ENCODE results near the gene SIRT3. TPM values are rescaled to one million over a fixed set of nuclear protein-coding genes. Genes with fewer than 3 reads are reported as not detected.
"Not testable (repeated sequence)": the region's sequence is repeated elsewhere in the genome, so short reads cannot be mapped to it uniquely, and the experiment has no call there.

SIRT3 gene
- total RNA-seq, 1 donor from 2014 or later: 17.0 TPM

- Mint-ChIP-seq H3K4me3 (ENCODE audit: low read depth) (no peak overlapping the region), H3K27ac (no peak overlapping the region), H3K27me3 (ENCODE audit: low read depth) (no peaks in the 10 kb centered on the region), H3K9me3 (no peaks in the 10 kb centered on the region), H3K36me3 (ENCODE audit: low read depth) (peaks cover 77% of the 10 kb centered on the region), H3K4me1 (ENCODE audit: low read depth) (peaks cover 15% of the 10 kb centered on the region)
- no peak for DNase-seq (ENCODE audit: low spot score)
- intact Hi-C loops (cut with micrococcal nuclease): no loop called here
Measured at GRCh38 chr11:250274-250673, 14.1 kb upstream of the SIRT3 start.

- H3K9me3 Mint-ChIP-seq: no peaks in the 10 kb centered on the region
- DNase-seq (ENCODE audit: low spot score): no peak
- H3K4me1 Mint-ChIP-seq (ENCODE audit: low read depth): peaks cover 19% of the 10 kb centered on the region
- H3K4me3 Mint-ChIP-seq (ENCODE audit: low read depth): no peak overlapping the region
- peak overlapping the region; percentile 72 for H3K27ac Mint-ChIP-seq
- intact Hi-C loops (cut with micrococcal nuclease): no loop called here
- H3K36me3 Mint-ChIP-seq (ENCODE audit: low read depth): peaks cover 87% of the 10 kb centered on the region
- H3K27me3 Mint-ChIP-seq (ENCODE audit: low read depth): no peaks in the 10 kb centered on the region
Measured at GRCh38 chr11:249062-249461, 12.9 kb upstream of the SIRT3 start.

DNA sequence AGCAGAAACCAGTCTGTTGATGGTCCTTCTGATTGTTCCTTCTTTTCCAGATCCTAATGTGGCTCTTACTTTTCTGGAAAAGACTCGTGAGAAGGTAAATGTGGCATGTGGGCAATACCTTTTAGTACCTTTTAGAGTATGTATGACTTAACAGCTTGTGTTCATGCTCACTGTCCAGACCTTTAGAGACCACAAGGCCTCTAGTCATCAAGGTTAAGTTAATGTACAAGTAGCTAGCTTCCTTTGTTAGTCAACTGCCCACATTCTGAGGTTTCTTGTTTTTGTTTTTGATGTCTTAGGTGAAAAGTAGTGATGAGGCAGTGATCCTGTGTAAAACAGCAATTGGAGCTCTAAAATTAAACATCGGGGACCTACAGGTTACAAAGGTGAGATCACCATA is 8.2 kb upstream of the SIRT3 start:
- Mint-ChIP-seq H3K27me3 (ENCODE audit: low read depth) (no peaks in the 10 kb centered on the region), H3K4me3 (ENCODE audit: low read depth) (no peak overlapping the region), H3K4me1 (ENCODE audit: low read depth) (peaks cover 41% of the 10 kb centered on the region), H3K9me3 (no peaks in the 10 kb centered on the region), H3K27ac (peak overlapping the region; percentile 67), H3K36me3 (ENCODE audit: low read depth) (peaks cover 90% of the 10 kb centered on the region)
- no peak for DNase-seq (ENCODE audit: low spot score)
- intact Hi-C loops (cut with micrococcal nuclease): no loop called here

DNA sequence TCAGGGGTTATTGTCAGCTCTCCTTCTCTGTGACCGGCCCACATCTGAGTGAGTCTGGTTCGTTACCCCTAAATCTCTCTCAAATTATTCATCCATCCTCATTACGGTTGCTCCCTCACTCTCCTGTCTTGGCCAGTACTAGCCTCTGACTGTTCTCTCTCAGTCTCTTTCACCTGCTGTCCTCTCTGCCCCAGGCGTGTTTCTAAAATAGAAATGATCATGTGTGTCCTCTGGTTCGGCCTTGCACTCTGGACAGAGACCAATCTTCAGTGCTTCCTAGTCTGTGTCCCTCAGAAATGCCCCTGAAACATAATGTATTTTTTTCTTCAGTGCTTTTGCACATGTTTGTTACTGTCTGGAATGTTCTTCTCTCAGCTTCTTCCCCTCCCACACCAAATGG is 5.5 kb upstream of the SIRT3 start:
- Mint-ChIP-seq H3K4me1 (ENCODE audit: low read depth) (peaks cover 52% of the 10 kb centered on the region), H3K9me3 (no peaks in the 10 kb centered on the region), H3K27ac (peak overlapping the region; percentile 59), H3K36me3 (ENCODE audit: low read depth) (peaks cover 79% of the 10 kb centered on the region), H3K27me3 (ENCODE audit: low read depth) (no peaks in the 10 kb centered on the region), H3K4me3 (ENCODE audit: low read depth) (no peak overlapping the region)
- no peak for DNase-seq (ENCODE audit: low spot score)
- intact Hi-C loops (cut with micrococcal nuclease): no loop called here

DNA sequence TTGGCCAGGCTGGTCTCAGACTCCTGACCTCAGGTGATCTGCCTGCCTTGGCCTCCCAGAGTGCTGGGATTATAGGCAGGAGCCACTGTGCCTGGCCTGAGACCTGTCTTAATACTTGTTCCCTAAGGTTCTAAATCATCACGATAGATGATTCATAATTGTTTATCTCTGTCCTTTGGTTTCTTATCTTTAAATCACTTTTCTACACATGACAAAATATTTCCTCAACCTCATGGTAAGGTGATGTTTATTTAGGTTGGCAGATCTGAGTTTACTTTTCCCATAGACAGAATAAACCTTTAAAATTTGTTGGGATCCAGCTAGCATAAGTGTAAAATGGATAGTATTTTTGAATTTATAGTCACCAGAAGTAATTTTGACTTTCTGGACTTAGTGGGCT is 4.2 kb upstream of the SIRT3 start:
- Mint-ChIP-seq H3K27ac (peak overlapping the region; percentile 50), H3K4me1 (ENCODE audit: low read depth) (peaks cover 59% of the 10 kb centered on the region), H3K9me3 (no peaks in the 10 kb centered on the region), H3K4me3 (ENCODE audit: low read depth) (peak overlapping the region; percentile 15), H3K36me3 (ENCODE audit: low read depth) (peaks cover 66% of the 10 kb centered on the region), H3K27me3 (ENCODE audit: low read depth) (no peaks in the 10 kb centered on the region)
- DNase-seq (ENCODE audit: low spot score): no peak
- intact Hi-C loops (cut with micrococcal nuclease): no loop called here

- peaks cover 58% of the 10 kb centered on the region for H3K4me1 Mint-ChIP-seq (ENCODE audit: low read depth)
- H3K27ac Mint-ChIP-seq: peak overlapping the region; percentile 22
- DNase-seq (ENCODE audit: low spot score); intact Hi-C loops (cut with micrococcal nuclease); H3K27me3 Mint-ChIP-seq (ENCODE audit: low read depth); H3K9me3 Mint-ChIP-seq: not testable (repeated sequence)
- peaks cover 49% of the 10 kb centered on the region for H3K36me3 Mint-ChIP-seq (ENCODE audit: low read depth)
- peak overlapping the region; percentile 96 for H3K4me3 Mint-ChIP-seq (ENCODE audit: low read depth)
Measured at GRCh38 chr11:238346-238745, 2.2 kb upstream of the SIRT3 start.

- Mint-ChIP-seq H3K4me3 (ENCODE audit: low read depth) (peak within 1 kb of the TSS; percentile 96), H3K27ac (peak within 1 kb of the TSS; percentile 100), H3K36me3 (ENCODE audit: low read depth) (peaks cover 38% of the 10 kb centered on the region), H3K9me3 (no peaks in the 10 kb centered on the region), H3K4me1 (ENCODE audit: low read depth) (peaks cover 53% of the 10 kb centered on the region), H3K27me3 (ENCODE audit: low read depth) (no peaks in the 10 kb centered on the region)
- DNase-seq (ENCODE audit: low spot score): peak; percentile 87
- intact Hi-C loops (cut with micrococcal nuclease): loop anchor here (1.0 to 2.0 kb wide), 3 partner anchors 30 to 76 kb away; partner anchors contain the start of genes BET1L and RIC8A
Measured at GRCh38 chr11:236774-237767, 929 bp upstream of the SIRT3 start, which contains the start of gene PSMD13. Gene PSMD13, plus strand, starts transcription at chr11:236976. Its CDS starts 74 bp downstream, at chr11:237050.

GRCh38 chr11:235609-235996 is 539 bp downstream of the SIRT3 start:
- no peak for DNase-seq (ENCODE audit: low spot score)

DNA sequence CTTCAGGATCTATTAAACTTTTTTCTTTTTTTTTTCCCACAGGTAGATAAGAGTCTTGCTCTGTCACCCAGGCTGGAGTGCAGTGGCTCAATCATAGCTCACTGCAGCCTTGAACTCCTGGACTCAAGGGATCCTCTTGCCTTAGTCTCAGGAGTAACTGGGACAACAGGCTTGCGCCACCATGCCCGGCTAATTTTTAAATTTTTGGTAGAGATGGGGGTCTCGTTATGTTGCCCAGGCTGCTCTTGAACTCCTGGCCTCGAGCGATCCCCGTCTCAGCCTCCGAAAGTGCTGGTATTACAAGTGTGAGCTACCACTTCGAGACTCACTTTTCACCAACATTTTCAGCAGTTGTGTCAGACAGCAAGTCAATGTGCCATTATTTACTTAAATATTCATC is 962 bp downstream of the SIRT3 start:
- DNase-seq (ENCODE audit: low spot score): no peak
- Mint-ChIP-seq H3K36me3 (ENCODE audit: low read depth) (peaks cover 26% of the 10 kb centered on the region), H3K4me1 (ENCODE audit: low read depth) (peaks cover 39% of the 10 kb centered on the region), H3K9me3 (no peaks in the 10 kb centered on the region), H3K27me3 (ENCODE audit: low read depth) (no peaks in the 10 kb centered on the region), H3K4me3 (ENCODE audit: low read depth) (peak overlapping the region; percentile 86), H3K27ac (peak overlapping the region; percentile 92)
- intact Hi-C loops (cut with micrococcal nuclease): no loop called here

More at GRCh38 chr11:235609-235996, 539 bp downstream of the SIRT3 start:
- Mint-ChIP-seq H3K4me3 (ENCODE audit: low read depth) (peak overlapping the region; percentile 86), H3K36me3 (ENCODE audit: low read depth) (peaks cover 27% of the 10 kb centered on the region), H3K27me3 (ENCODE audit: low read depth) (no peaks in the 10 kb centered on the region), H3K4me1 (ENCODE audit: low read depth) (peaks cover 42% of the 10 kb centered on the region), H3K27ac (peak overlapping the region; percentile 92), H3K9me3 (no peaks in the 10 kb centered on the region)
- intact Hi-C loops (cut with micrococcal nuclease): no loop called here

GRCh38 chr11:232783-233565 is 3.2 kb downstream of the SIRT3 start:
- H3K36me3 Mint-ChIP-seq (ENCODE audit: low read depth): peaks cover 9% of the 10 kb centered on the region
- no peaks in the 10 kb centered on the region for H3K27me3 Mint-ChIP-seq (ENCODE audit: low read depth)
- H3K9me3 Mint-ChIP-seq: no peaks in the 10 kb centered on the region
- DNase-seq (ENCODE audit: low spot score): no peak
- H3K27ac Mint-ChIP-seq: no peak overlapping the region
- intact Hi-C loops (cut with micrococcal nuclease): no loop called here
- H3K4me1 Mint-ChIP-seq (ENCODE audit: low read depth): peaks cover 21% of the 10 kb centered on the region
- no peak overlapping the region for H3K4me3 Mint-ChIP-seq (ENCODE audit: low read depth)

DNA sequence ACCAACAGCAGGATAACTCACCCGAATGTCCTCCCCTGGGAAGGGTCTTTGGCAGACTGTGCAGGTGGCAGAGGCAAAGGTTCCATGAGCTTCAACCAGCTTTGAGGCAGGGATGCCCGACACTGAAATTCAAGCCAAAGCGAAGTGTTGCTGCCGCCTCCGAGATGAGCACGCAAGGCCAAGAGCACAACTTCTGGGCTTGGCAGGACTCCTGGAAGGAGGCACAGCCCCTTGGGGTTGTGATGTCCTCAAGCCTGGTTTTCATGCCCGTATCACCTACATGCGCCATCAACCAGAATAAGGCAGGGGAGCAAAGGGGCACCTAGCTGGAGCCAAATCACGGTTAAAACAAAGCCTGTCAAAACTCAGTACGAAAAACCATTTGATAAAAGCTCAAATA is 5.7 kb downstream of the SIRT3 start:
- Mint-ChIP-seq H3K9me3 (no peaks in the 10 kb centered on the region), H3K4me3 (ENCODE audit: low read depth) (no peak overlapping the region), H3K36me3 (ENCODE audit: low read depth) (peaks cover 6% of the 10 kb centered on the region), H3K4me1 (ENCODE audit: low read depth) (peaks cover 18% of the 10 kb centered on the region), H3K27ac (no peak overlapping the region), H3K27me3 (ENCODE audit: low read depth) (no peaks in the 10 kb centered on the region)
- DNase-seq (ENCODE audit: low spot score): no peak
- intact Hi-C loops (cut with micrococcal nuclease): no loop called here

GRCh38 chr11:227824-228379 is 8.2 kb downstream of the SIRT3 start:
- Mint-ChIP-seq H3K9me3 (no peaks in the 10 kb centered on the region), H3K27ac (peak overlapping the region; percentile 65), H3K4me1 (ENCODE audit: low read depth) (peaks cover 10% of the 10 kb centered on the region), H3K27me3 (ENCODE audit: low read depth) (no peaks in the 10 kb centered on the region), H3K36me3 (ENCODE audit: low read depth) (peaks cover 10% of the 10 kb centered on the region), H3K4me3 (ENCODE audit: low read depth) (no peak overlapping the region)
- no peak for DNase-seq (ENCODE audit: low spot score)
- intact Hi-C loops (cut with micrococcal nuclease): no loop called here
